Measurements from ENCODE around the gene ROR2.
"Not testable (repeated sequence)": the region's sequence is repeated elsewhere in the genome, so short reads cannot be mapped to it uniquely, and the experiment has no call there.

The ROR2 gene

DNA sequence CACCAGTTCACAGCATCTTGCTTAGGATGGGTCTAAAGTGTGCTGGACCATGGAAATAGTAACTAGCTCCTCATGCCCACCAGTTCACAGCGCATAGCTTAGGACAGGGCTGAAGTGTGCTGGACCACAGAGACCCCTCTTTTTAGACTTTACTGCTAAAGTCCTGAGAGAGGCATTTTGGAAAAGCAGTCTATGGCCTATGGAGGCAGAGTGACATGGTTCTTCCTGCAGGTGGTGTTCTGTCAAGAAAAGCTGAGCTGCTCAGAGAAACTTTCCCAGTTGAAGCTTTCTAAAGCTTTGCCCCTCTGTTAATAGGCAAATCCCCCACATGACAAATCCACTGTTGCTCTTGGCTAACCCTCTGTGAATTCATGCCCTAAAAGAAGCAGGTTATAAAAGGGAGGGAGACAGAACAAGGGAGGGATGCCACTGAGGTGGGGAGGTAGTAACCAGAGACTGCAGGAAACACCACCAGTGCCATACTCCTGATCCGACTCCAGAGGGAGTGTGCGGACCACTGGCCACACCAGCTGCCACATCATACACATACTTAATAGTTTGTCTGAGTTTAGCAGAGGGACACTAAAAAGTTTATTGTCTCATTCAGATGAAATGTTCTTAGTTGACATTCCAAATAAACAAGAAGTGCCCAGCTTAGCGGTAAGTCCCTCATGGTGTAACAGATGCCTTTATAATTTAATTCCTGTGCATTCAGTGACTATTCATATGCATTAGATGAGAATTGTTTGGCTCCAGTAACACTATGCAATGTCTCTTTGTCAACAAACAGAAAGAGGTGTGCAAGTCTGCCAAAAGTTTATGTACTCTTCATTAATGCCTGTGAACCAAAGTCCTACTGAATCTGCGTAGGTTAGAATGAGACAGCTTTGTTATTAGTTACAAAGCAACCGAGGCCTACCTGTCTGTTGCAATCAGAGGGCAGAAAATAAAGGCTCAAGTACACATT, 290.2 kb downstream of the ROR2 start:
- peak; percentile 7 for DNase-seq

DNA sequence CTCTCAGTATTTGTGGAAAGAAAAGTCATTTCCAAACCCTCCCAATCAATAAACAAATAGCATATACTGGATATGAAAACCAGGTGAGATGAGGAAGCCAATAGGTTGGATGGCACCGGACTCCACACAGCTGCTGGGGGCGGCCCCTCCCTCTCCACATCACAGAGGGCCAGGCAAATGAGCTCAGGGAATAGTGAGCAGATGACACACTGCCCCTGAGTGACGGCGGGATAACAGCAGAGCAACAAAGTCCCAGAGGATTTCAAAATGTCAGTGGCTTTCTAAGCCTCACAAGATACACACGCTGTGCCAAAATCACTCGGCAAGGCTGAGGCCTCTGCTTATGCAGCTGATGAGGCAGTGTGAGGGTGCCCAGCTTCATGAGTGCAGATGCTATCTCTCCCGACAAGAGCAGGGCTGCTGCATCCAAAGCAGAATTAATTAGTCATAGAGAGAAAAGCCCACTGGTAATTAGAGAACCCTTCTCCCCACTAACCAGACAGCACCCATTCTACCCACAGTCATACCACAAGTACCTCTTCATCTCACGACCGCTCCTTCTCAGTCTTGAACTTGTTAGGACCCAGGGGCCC, 291.4 kb downstream of the ROR2 start:
- DNase-seq = no peak

DNA sequence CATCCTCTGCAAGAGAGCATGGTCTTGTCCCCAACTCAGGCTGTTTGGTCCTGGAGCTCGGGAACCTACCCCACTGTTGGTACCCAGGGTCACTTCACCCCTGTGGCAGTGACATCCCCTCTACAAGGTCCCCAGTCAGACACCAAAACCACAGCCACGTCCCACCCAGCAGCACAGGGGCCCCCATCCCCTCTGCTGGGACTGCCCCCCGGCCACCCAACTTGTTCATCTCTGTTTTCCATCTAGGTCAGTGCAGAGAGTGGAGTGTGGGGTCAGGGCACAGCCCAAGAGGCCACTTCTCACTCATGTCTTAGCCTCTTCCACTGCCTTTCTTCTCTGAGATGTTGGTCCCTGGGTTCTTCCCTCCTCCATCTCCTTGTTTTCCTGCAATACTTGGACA, 292.5 kb downstream of the ROR2 start:
- no peak for DNase-seq

DNA sequence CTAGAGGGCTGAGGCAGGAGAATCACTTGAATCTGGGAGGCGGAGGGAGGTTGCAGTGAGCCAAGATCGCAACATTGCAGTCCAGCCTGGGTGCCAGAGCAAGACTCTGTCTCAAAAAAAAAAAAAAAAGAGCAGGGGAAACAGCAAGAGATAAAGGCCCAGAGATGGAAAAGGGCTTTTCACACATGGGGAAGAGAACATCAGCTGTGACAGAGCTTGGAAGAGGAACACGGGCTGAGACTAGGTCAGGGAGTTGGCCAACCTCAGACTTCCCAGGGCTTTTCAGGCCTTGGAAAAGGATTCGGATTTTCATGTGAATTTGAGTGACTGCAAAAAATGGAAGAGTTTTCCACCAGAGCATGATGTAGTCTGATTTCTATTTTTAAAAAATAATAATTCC, 294.4 kb downstream of the ROR2 start:
- DNase-seq = no peak

DNA sequence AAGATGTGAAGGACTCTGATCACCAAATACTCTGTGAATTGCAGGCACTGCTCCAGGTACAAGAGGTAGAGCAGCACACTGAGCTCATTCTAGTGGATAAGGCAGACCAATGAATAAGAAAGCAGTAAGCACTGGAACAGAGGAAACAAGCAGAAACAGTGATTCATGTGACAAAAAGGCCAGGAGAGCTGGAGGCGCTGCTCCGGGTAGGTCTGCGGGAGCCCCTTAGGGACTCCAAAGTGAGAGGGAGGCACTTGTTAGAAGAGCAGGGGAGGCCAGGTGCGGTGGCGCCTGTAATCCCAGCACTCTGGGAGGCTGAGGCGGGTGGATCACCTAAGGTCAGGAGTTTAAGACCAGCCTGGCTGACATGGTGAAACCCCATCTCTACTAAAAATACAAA, 294.8 kb downstream of the ROR2 start:
- DNase-seq = no peak

DNA sequence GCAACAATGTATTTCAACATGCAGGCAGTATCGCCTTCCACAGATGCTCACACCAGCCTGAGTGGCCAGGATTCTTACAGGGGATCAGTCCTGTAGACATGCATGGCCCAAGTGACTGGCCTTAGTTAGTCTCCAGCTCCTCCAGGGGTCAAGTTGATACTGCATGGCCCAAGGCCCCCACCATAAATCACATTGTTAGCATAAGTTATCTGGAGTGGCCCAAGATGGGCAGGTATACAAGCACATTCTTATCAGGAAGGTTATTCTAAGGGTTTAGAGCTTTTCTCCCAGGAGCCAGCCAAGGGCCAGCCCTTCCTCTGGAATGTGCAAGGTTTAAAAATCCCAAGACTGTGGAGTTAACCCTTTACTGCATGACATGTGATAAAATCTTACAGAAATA, 295.5 kb downstream of the ROR2 start:
- DNase-seq = no peak

DNA sequence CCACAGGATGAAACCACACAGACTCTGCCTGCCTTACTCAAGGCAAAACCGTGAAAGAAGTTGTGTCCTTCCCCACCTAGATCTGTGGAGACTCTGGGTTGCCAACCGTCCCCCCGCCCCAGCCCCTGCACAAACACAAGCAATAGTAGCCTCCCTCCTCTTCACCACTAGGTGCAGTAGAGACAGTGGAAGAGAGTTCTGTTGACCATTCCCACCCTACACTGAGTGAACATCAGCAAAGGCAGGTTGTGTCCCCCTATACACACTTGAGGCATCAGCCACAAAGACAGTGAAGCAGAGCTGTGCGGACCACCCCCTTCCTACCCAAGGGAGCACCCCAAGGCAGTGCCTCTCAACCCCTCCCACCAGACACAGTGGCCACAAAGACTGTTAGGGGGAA, 302.7 kb downstream of the ROR2 start:
- DNase-seq = no peak

DNA sequence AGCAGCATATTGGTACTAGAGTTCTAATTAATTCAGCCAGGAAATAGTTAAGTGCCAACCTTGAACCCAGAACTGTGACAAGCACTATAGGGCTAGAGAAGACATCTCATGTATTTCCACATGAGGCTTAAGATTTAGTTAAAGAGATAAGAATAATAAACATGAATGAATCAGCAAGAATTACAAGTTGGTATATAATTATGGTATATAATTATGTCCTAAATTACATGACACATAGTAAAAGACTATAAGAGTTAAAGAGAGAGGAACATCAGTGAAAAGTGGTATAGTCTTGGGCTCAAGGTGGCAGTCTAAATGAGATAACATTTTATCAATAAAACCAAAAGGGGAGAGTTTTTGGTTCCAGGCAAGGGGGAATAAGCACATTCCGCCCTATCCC, 303.3 kb downstream of the ROR2 start:
- no peak for DNase-seq

DNA sequence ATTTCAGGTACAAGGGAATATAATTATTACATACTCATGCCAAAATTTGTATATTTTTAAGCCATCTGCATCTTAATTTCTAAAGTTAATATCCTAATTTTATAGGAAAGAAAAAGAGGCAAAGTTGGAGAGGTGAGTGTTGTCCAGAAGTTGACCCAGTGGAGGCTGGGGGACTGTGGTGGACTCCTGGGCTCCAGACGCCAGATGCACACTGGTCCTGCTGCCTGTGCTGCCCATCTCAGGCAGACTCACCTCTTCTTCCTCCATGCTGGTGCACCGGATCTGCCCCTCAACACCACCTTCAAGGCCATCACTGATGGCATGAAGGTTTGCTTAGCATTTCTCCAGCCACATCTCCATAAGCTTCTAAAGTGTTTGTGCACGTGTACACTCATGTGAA, 305.6 kb downstream of the ROR2 start:
- no peak for DNase-seq

DNA sequence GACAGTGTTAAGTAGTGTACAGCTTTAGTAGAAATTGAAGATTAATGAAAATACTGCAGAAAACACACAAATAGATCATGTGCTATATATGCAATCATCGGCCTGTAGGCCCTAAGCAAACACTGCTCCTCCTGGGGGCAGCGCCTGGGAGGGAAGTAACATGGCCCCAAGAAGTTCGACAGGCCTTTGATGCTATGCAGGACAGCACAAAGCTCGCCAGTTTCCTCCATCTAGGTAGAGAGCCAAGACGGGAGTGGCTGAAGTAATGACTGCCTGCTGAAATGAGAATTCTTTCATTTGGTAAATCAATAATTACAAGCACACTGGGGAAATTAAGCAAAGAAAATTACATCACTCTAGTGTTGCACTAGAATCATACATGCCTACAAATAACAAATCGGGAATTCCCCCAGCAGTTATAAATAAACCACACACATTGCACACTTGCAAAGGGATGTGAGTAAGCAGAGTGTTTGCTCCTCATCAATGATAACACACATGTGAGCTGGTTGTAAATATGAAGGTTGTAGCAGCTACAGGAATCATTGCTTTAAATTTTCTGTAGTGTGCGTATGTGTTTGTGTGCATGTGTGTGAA, 306.4 kb downstream of the ROR2 start:
- no peak for DNase-seq

DNA sequence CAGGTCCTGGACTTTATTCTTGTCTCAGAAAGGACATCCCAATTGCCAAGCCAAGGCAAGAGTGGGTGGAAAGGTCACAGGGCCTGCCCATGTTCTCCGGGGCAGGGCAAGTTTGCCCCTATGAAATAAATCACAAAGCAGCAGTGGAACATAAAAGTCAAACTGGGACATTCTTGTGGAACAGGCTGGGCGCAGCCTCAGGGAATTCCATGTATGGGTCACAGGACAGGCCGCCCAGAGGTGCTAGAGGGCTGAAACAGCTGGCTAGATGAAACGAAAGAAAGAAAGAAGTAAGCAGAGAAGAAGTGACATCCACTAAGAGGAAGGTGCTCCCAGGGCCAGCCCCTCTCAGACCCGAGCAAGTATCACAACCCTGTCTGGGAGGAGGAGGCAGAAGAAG, 307.3 kb downstream of the ROR2 start:
- no peak for DNase-seq

DNA sequence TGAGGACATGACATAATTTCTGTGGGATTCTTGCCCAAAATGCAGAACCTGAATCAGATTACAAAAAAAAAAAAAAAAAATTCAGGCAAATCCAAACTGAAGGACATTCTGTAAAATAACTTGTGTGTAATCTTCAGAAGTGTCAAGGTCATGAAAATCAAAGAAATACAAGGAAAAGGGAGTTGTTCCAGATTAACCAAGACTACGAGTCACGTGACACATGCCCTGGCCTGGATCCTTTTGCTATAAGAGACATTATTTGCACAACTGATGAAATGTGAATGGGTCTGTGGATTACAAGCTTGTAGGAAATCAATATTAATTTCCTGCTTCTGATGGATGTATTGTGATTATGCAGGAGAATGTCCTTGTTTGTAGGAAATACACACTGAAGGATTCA, 309.6 kb downstream of the ROR2 start:
- DNase-seq = no peak

DNA sequence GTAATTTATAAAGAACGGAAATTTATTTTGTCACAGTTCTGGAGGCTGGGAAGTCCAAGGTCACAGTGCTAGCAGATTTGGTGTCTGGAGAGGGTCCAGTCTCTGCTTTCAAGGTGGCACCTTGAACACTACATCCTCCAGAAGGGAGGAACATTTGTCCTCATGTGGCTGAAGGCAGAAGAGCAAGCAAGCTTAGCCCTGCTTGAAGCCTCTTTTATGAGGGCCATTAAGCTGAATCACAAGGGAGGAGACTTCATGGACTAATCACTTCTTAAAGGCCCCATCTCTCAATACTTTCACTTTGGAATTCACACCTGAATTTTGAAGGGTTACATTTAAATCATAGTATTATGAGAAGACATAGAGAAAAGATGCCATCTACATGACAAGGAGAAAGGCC, 311.0 kb downstream of the ROR2 start:
- no peak for DNase-seq

DNA sequence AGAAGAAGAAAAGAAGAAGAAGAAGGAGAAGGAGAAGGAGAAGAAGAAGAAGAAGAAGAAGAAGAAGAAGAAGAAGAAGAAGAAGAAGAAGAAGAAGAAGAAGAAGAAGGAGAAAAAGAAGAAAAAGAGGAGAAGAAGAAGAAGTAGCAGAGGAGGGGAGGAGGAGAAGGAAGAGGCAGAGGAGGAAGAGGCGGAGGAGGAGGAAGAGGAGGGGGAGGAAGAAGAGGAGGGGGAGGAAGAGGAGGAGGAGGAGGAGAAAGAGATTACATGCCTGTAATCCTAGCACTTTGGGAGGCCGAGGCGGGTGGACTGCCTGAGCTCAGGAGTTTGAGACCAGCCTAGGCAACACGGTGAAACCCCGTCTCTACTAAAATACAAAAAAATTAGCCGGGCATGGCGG, 315.2 kb downstream of the ROR2 start:
- DNase-seq = not testable (repeated sequence)

DNA sequence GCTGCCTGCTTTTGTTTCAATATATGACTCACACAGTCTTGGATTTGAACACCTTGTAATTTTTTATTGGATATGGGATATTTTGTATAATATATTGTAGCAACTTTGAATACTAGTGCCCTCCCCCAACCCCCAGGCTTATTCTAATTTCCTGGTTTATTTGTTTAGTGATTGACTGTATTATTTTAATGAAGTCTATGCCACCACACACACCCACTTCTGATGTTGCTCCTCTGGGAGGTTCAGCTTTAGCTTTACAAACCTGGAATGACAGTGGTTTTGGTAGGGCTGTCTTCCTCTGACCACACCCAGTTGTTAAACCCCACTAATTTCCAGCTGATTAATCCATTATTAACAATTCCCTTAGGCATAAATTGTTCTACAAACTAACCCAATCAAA, 320.3 kb downstream of the ROR2 start:
- DNase-seq = no peak

DNA sequence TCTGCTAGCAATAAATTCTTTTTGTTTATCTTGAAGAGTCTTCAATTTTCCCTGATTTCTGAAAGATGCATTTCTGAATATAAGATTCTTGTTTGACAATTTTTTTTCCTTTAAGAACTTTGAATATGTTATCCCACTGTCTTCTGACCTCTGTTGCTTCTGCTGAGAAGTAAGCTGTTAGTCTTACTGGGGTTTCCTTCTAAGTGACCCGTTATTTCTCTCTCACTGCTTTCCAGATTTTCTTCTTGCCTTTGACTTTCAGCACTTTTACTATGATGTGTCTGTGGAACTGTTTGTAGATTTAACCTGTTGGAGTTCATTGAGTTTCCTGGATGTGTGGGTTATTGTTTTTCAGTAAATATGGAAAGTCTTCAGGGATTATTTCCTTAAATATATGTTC, 321.1 kb downstream of the ROR2 start:
- no peak for DNase-seq

DNA sequence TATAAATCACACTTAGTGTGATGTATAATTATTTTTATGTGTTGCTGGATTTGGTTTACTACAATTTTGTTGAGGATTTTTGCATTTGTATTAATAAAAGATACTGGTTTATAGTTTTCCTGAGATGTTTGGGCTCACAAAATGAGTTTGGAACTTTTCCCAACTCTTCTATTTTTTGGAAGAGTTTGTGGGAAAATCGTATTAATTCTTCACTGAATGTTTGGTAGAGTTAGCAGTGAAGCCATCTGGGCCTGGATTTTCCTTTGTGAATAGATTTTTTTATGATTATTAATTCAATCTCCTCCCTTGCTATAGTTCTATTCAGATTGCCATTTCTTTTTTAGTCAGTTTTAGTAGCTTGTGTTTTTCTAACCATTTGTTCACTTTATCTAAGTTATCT, 324.7 kb downstream of the ROR2 start:
- DNase-seq = no peak

DNA sequence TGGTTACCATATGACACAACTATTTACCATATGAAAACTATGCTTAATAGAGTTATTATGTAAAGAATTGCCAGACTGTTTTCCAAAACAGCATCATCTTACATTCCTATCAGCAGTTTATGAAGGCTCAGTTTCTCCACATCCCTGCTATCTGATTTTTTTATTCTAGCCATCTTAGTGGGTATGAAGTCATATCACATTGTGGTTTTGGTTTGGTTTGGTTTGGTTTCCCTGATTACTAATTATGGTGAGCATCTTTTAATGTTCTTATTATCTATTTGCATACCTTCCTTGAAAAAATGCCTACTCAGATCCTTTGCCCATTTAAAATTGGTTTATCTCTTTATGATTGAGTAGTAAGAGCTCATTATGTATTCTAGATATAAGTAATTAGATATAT, 327.0 kb downstream of the ROR2 start:
- DNase-seq = no peak

DNA sequence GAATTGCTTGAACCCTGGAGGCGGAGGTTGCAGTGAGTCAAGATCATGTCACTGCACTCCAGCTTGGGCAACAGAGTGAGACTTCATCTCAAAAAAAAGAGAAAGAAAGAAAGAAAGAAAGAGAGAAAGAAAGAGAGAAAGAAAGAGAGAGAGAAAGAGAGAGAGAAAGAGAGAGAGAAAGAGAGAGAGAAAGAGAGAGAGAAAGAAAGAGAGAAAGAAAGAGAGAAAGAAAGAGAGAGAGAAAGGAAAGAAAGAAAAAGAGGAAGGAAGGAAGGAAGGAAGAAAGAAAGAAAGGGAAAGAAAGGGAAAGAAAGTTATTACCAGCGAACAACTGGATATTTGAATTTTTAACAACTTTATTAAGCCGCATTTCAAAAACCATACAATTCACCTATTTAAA, 327.9 kb downstream of the ROR2 start:
- DNase-seq = not testable (repeated sequence)

DNA sequence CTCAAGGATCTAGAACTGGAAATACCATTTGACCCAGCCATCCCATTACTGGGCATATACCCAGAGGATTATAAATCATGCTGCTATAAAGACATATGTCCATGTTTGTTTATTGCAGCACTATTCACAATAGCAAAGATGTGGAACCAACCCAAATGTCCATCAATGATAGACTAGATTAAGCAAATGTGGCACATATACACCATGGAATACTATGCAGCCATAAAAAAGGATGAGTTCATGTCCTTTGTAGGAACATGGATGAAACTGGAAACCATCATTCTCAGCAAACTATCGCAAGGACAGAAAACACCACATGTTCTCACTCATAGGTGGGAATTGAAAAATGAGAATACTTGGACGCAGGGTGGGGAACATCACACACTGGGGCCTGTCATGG, 336.0 kb downstream of the ROR2 start:
- not testable (repeated sequence) for DNase-seq

DNA sequence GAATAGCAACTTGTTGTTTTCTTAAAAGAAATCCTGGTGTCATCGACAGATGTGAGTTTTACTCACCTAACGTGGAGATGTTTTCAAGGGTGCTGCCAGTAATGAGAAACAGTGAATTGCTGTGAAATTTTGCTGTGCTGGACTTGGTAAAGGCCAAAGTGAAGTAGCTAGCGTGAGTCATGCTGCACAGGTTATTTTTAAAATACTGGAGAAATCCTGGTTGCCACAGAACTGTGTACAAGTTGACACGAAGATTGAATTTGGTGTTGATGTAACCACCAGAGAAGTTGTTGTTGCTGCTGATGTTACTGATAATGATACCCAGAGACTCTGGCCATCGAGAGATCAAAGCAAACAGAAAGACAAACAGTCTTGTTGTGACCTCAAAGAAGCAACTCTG, 338.4 kb downstream of the ROR2 start:
- no peak for DNase-seq

DNA sequence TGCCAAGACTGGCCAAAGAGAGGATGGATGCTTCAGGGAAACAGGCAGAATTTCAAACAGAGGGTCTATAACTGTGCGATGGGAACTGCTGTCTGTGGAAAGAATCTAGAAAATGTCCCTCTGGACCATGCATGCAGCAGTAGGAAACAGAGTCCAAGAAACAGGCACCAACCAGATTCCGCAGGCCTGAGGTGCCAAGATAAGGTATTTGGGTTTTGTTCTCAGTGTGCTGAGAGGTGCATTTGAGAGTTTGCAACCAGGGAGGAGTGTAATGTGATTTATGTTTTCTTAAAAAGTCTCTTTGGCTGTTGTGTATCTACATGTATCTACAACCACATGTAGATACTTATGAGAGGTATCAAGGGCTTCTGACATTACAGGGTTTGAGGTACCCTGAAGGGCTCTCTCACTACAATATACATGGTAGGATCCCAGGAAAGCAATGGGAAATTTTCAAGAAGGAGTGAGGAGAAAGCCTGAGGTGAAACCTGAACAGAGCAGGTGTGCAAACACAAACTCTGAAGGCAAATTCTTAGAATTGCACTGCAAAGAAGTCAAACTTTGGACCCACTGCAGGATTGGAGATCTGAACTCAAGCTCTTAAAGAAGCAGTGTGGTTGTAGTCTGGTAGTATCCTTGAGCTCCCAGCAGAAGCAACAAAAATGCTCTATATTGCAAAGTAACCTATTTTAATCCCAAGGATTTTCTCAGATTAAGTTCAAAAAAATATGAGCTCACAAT, 343.6 kb downstream of the ROR2 start:
- DNase-seq = no peak

DNA sequence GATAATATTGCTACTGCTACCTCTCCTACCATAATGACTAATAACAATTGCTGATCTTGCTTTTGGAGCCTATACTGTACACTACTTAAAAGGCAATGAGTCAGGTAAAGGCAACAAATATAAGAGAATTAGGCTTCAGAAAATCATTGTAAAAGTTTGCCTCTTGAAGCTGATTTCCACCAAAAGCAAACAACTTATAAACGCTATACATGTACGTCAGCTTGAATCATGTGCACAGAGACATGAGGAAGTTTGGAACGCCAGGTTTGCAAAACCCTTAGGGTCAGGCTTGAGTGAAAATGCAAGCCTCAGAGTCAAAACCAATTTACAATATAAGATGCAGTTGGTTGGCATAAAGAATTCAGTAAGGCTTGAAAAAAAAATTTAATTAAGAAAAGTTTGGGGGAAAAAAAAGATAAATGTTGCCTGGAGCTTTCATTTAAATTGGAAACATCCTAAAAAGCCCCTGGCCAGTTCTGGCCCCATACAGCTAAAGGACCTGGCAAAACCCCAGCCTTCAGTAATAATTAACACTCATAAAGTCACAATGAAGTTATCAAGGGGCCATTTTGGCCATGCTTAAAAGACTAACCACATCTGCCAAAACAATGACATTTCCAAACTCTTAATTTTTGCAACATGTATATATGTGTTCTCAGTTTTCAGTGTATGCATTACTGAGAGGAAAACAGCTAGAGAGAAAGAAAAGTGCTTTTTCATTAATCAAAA, 345.4 kb downstream of the ROR2 start:
- no peak for DNase-seq

All from activated CD4-positive, alpha-beta T cell treated with anti-CD3 and anti-CD28 coated beads, Interleukin-2, amount 50 U/mL, for 16 hours (primary cell).